T-helper 1 cell treated with Interleukin-12 subunit alpha and Interleukin-12 subunit beta and Interleukin-4 antibody, amounts not matched to agents 30 μg/mL and 1 μg/mL, for 36 hours (primary cell): Measurements from ENCODE around the gene CFAP74.
"Not testable (repeated sequence)": the region's sequence is repeated elsewhere in the genome, so short reads cannot be mapped to it uniquely, and the experiment has no call there.

Source experiments
- H3K27ac Mint-ChIP-seq: one replicate; pipeline ENCODE4 v1.8.0; 2021; ENCODE audit warnings: mild to moderate bottlenecking, mixed read lengths
- H3K27me3 Mint-ChIP-seq: one replicate; pipeline ENCODE4 v1.8.0; 2021; ENCODE audit warnings: low read depth, mixed read lengths
- H3K36me3 Mint-ChIP-seq: one replicate; pipeline ENCODE4 v1.8.0; 2021; ENCODE audit warnings: low read depth, mixed read lengths
- H3K4me1 Mint-ChIP-seq: one replicate; pipeline ENCODE4 v1.8.0; 2021; ENCODE audit warnings: low read depth, mixed read lengths
- H3K4me3 Mint-ChIP-seq: one replicate; pipeline ENCODE4 v1.8.0; 2021; ENCODE audit warnings: mild to moderate bottlenecking, moderate library complexity, mixed read lengths
- H3K9me3 Mint-ChIP-seq: one replicate; pipeline ENCODE4 v1.8.0; 2021; ENCODE audit warnings: mixed read lengths

The CFAP74 gene

GRCh38 chr1:1988061-1988945 lies 15.3 kb downstream of the CFAP74 start:
- Mint-ChIP-seq H3K36me3 (no peaks in the 10 kb centered on the region), H3K4me3 (no peak overlapping the region), H3K27ac (no peak overlapping the region), H3K27me3 (peaks cover 6% of the 10 kb centered on the region), H3K4me1 (no peaks in the 10 kb centered on the region), H3K9me3 (no peaks in the 10 kb centered on the region)

GRCh38 chr1:1987142-1987510 lies 16.5 kb downstream of the CFAP74 start:
- Mint-ChIP-seq H3K27ac (no peak overlapping the region), H3K4me3 (no peak overlapping the region)

GRCh38 chr1:1986451-1987141 lies 17.0 kb downstream of the CFAP74 start:
- Mint-ChIP-seq H3K36me3 (no peaks in the 10 kb centered on the region), H3K27ac (no peak overlapping the region), H3K27me3 (peaks cover 6% of the 10 kb centered on the region), H3K4me1 (no peaks in the 10 kb centered on the region), H3K4me3 (no peak overlapping the region), H3K9me3 (no peaks in the 10 kb centered on the region)

More at GRCh38 chr1:1987142-1987510, 16.5 kb downstream of the CFAP74 start:
- Mint-ChIP-seq H3K4me1 (no peaks in the 10 kb centered on the region), H3K36me3 (no peaks in the 10 kb centered on the region), H3K27me3 (peaks cover 6% of the 10 kb centered on the region), H3K9me3 (no peaks in the 10 kb centered on the region)

GRCh38 chr1:1985375-1986050 lies 18.1 kb downstream of the CFAP74 start:
- no peaks in the 10 kb centered on the region for H3K4me1 Mint-ChIP-seq
- H3K4me3 Mint-ChIP-seq, result no peak overlapping the region
- no peaks in the 10 kb centered on the region for H3K36me3 Mint-ChIP-seq
- H3K27me3 Mint-ChIP-seq, result peaks cover 2% of the 10 kb centered on the region
- no peaks in the 10 kb centered on the region for H3K9me3 Mint-ChIP-seq
- no peak overlapping the region for H3K27ac Mint-ChIP-seq

GRCh38 chr1:1984560-1985070 lies 19.0 kb downstream of the CFAP74 start:
- Mint-ChIP-seq H3K4me1 (no peaks in the 10 kb centered on the region), H3K4me3 (no peak overlapping the region), H3K27me3 (no peaks in the 10 kb centered on the region)

GRCh38 chr1:1982379-1983232 lies 21.0 kb downstream of the CFAP74 start:
- H3K9me3 Mint-ChIP-seq, result peaks cover 15% of the 10 kb centered on the region
- peaks cover 2% of the 10 kb centered on the region for H3K36me3 Mint-ChIP-seq
- H3K27me3 Mint-ChIP-seq, result no peaks in the 10 kb centered on the region
- H3K4me3 Mint-ChIP-seq, result no peak overlapping the region
- no peaks in the 10 kb centered on the region for H3K4me1 Mint-ChIP-seq
- no peak overlapping the region for H3K27ac Mint-ChIP-seq

More at GRCh38 chr1:1984560-1985070, 19.0 kb downstream of the CFAP74 start:
- peaks cover 2% of the 10 kb centered on the region for H3K9me3 Mint-ChIP-seq
- no peaks in the 10 kb centered on the region for H3K36me3 Mint-ChIP-seq
- no peak overlapping the region for H3K27ac Mint-ChIP-seq

GRCh38 chr1:1981631-1982327 lies 21.8 kb downstream of the CFAP74 start:
- H3K27me3 Mint-ChIP-seq, H3K36me3 Mint-ChIP-seq, H3K4me3 Mint-ChIP-seq, H3K4me1 Mint-ChIP-seq, H3K27ac Mint-ChIP-seq: not testable (repeated sequence)
- peaks cover 15% of the 10 kb centered on the region for H3K9me3 Mint-ChIP-seq

GRCh38 chr1:1981142-1981500 lies 22.5 kb downstream of the CFAP74 start:
- H3K36me3 Mint-ChIP-seq, result peaks cover 2% of the 10 kb centered on the region
- peaks cover 15% of the 10 kb centered on the region for H3K9me3 Mint-ChIP-seq
- H3K4me1 Mint-ChIP-seq, result no peaks in the 10 kb centered on the region
- no peaks in the 10 kb centered on the region for H3K27me3 Mint-ChIP-seq
- no peak overlapping the region for H3K27ac Mint-ChIP-seq
- no peak overlapping the region for H3K4me3 Mint-ChIP-seq

GRCh38 chr1:1980467-1981141 lies 23.0 kb downstream of the CFAP74 start:
- H3K27ac Mint-ChIP-seq, result no peak overlapping the region
- H3K4me1 Mint-ChIP-seq, result no peaks in the 10 kb centered on the region
- no peaks in the 10 kb centered on the region for H3K27me3 Mint-ChIP-seq
- H3K9me3 Mint-ChIP-seq, result peaks cover 15% of the 10 kb centered on the region
- H3K36me3 Mint-ChIP-seq, result peaks cover 2% of the 10 kb centered on the region
- H3K4me3 Mint-ChIP-seq, result no peak overlapping the region

- Mint-ChIP-seq H3K27me3 (no peaks in the 10 kb centered on the region), H3K27ac (no peak overlapping the region), H3K9me3 (peaks cover 15% of the 10 kb centered on the region), H3K4me3 (no peak overlapping the region), H3K4me1 (no peaks in the 10 kb centered on the region), H3K36me3 (peaks cover 2% of the 10 kb centered on the region)
Observed at GRCh38 chr1:1979482-1980165, 24.0 kb downstream of the CFAP74 start.

- H3K4me3 Mint-ChIP-seq, H3K27me3 Mint-ChIP-seq: not testable (repeated sequence)
Observed at GRCh38 chr1:1978690-1979481, 24.7 kb downstream of the CFAP74 start.

GRCh38 chr1:1978108-1978507 lies 25.5 kb downstream of the CFAP74 start:
- H3K27me3 Mint-ChIP-seq, result no peaks in the 10 kb centered on the region
- peaks cover 2% of the 10 kb centered on the region for H3K36me3 Mint-ChIP-seq
- H3K4me3 Mint-ChIP-seq, result no peak overlapping the region
- peaks cover 15% of the 10 kb centered on the region for H3K9me3 Mint-ChIP-seq
- H3K4me1 Mint-ChIP-seq, result no peaks in the 10 kb centered on the region
- H3K27ac Mint-ChIP-seq, result no peak overlapping the region

More at GRCh38 chr1:1978690-1979481, 24.7 kb downstream of the CFAP74 start:
- not testable (repeated sequence) for H3K36me3 Mint-ChIP-seq, H3K27ac Mint-ChIP-seq, H3K4me1 Mint-ChIP-seq
- H3K9me3 Mint-ChIP-seq, result peaks cover 15% of the 10 kb centered on the region
